Measurements from ENCODE around the gene LAMA3. TPM values are rescaled to one million over a fixed set of nuclear protein-coding genes. Genes with fewer than 3 reads are reported as not detected.

LAMA3 gene
- total and polyA plus RNA-seq, 4 donors, result 0.26 to 3.9 (median 0.37) TPM

GRCh38 chr18:23669804-23670405 lies 19.3 kb upstream of the LAMA3 start:
- no peak overlapping the region for H3K4me3 ChIP-seq (ENCODE audit: low read depth in 1 of 3, low read length in 3 of 3)
- H3K27ac ChIP-seq (ENCODE audit: low read depth in 1 of 2, low read length in 2 of 2), result no peak overlapping the region
- 88% methylated on average over 4 of the region's 4 CpGs for WGBS
- H3K27me3 ChIP-seq (ENCODE audit: control insufficient read depth in 4 of 4, insufficient read depth in 4 of 4, low read length in 3 of 4), result no peaks in the 10 kb centered on the region
- TF ChIP-seq TAF1 (conservative IDR thresholded peaks at IDR 0.05) (no peak), EGR1 (IDR thresholded peaks at IDR 0.05; ENCODE audit: low read depth in 2 of 2) (no peak), CTCF (IDR thresholded peaks at IDR 0.05; ENCODE audit: low read depth, low read length, missing input control) (no peak), GABPA (IDR thresholded peaks at IDR 0.05 in 1 of 2, conservative IDR thresholded peaks at IDR 0.05 in 1 of 2) (no peak), HNF4G (IDR thresholded peaks at IDR 0.05) (no peak), NR2F2 (IDR thresholded peaks at IDR 0.05) (no peak), REST (IDR thresholded peaks at IDR 0.05) (no peak), SP1 (IDR thresholded peaks at IDR 0.05) (no peak), ATF3 (IDR thresholded peaks at IDR 0.05) (no peak), FOXA1 (IDR thresholded peaks at IDR 0.05) (no peak), HNF4A (conservative IDR thresholded peaks at IDR 0.05) (no peak), RXRA (IDR thresholded peaks at IDR 0.05) (no peak), YY1 (IDR thresholded peaks at IDR 0.05) (no peak), RAD21 (IDR thresholded peaks at IDR 0.05) (no peak), JUND (IDR thresholded peaks at IDR 0.05) (no peak)
- TF ChIP-seq, protein P1, sequence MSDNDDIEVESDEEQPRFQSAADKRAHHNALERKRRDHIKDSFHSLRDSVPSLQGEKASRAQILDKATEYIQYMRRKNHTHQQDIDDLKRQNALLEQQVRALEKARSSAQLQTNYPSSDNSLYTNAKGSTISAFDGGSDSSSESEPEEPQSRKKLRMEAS (IDR thresholded peaks at IDR 0.05), result no peak
- TF ChIP-seq, protein P2, sequence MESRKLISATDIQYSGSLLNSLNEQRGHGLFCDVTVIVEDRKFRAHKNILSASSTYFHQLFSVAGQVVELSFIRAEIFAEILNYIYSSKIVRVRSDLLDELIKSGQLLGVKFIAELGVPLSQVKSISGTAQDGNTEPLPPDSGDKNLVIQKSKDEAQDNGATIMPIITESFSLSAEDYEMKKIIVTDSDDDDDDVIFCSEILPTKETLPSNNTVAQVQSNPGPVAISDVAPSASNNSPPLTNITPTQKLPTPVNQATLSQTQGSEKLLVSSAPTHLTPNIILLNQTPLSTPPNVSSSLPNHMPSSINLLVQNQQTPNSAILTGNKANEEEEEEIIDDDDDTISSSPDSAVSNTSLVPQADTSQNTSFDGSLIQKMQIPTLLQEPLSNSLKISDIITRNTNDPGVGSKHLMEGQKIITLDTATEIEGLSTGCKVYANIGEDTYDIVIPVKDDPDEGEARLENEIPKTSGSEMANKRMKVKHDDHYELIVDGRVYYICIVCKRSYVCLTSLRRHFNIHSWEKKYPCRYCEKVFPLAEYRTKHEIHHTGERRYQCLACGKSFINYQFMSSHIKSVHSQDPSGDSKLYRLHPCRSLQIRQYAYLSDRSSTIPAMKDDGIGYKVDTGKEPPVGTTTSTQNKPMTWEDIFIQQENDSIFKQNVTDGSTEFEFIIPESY (IDR thresholded peaks at IDR 0.05), result no peak
- no peak overlapping the region for H3K9ac ChIP-seq (ENCODE audit: low read depth in 1 of 2, low read length in 2 of 2)
- no peaks in the 10 kb centered on the region for H3K36me3 ChIP-seq (ENCODE audit: control insufficient read depth in 4 of 4, insufficient read depth in 3 of 4, low read depth in 1 of 4, low read length in 3 of 4)
- H3K4me1 ChIP-seq (ENCODE audit: control insufficient read depth in 4 of 4, insufficient read depth in 4 of 4, low read length in 3 of 4), result no peaks in the 10 kb centered on the region
- H3K9me3 ChIP-seq (ENCODE audit: control insufficient read depth in 4 of 4, low read length in 3 of 4), result no peaks in the 10 kb centered on the region
- DNase-seq (ENCODE audit: low spot score), result no peak
